ENCODE measurements around the gene PCK1. TPM values are rescaled to one million over a fixed set of nuclear protein-coding genes. Genes with fewer than 3 reads are reported as not detected.

The PCK1 gene
- total RNA-seq, 1 donor from 2014 or later, result 27.0 TPM

DNA sequence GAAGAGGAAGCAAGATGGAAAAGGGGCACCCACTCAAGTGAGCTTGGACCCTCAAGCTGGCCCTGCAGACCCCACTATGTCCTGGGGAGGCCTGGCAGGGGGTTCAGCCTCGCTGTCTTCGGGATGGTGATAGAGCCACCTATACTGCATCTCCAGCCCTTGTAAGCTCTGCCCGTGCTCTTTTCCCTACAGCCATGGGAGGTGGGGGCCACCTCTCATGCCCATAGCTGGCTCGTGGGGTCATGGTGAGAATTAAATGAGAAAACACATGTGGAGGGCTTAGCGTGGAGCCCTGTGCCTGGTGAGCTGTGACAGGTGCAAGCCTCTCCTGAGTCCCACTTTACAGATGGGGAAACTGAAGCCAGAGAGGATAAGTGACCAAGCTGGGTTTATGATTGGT lies 27.7 kb downstream of the PCK1 start:
- DNase-seq (ENCODE audit: low spot score), result no peak

DNA sequence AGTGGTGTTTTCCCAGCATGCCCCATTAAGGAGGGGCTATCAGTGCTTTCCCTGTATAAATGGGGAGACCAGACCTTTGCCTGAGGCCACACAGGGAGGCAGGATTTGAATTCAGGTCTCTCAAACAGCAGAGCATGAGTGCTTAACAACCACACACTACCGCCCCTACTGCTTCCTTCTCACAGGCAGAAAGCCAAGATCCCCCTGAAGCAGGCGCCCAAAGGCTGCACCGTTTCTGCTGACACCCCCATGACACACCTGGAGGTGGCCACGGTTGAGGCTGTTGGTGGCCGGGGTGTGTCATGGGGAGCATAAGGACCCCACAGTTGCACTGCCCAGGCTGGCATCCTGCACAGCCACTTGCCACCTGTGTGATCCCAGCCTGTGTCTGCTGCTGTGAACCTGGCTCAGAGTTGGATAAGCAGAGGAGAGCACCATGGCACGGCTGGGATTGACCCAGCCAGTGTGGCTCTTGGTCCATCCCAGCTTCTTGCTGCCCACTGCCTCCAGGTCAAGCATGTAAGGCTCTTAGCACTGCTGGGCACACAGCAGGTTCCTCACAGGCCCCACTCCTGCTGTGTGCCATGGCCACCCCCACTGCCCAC lies 28.3 kb downstream of the PCK1 start:
- DNase-seq (ENCODE audit: low spot score), result no peak

DNA sequence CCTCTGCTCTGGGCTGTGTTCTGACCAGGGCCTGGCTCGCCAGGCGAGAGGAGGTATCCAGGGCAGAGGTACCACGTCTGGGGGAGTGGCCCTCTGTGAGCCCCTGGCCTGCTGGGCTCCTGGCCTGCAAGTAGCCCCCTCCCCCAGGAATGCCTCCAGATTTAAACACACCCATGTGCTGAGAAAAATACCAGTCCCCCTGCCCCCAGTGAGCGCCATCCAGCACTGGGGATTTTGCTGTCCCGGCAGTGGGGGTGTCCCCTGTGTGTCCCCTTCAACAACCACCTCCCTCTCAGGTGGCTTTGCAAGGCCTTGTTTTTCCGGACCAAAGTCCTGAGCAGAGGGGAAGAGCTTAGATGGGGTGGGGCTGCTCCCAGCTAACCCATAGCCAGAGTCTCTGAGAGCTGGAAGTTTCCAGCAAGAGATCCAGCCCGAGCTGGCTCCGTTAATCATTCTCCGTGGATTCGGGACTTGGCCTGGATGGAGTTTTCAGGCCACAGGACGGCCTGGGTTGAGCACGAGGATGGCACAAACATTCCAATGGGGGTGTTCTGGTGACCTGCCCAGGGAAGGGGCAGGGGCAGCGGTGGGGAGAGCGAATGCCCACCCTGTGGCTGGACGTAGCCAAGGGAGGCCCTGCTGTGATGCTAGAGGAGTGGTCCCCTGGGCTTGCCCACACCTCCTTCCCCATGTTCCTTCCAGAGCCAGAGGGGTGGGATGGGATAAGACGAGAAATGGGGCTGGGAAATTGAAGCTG lies 29.0 kb downstream of the PCK1 start:
- peak; percentile 85 for DNase-seq (ENCODE audit: low spot score)

DNA sequence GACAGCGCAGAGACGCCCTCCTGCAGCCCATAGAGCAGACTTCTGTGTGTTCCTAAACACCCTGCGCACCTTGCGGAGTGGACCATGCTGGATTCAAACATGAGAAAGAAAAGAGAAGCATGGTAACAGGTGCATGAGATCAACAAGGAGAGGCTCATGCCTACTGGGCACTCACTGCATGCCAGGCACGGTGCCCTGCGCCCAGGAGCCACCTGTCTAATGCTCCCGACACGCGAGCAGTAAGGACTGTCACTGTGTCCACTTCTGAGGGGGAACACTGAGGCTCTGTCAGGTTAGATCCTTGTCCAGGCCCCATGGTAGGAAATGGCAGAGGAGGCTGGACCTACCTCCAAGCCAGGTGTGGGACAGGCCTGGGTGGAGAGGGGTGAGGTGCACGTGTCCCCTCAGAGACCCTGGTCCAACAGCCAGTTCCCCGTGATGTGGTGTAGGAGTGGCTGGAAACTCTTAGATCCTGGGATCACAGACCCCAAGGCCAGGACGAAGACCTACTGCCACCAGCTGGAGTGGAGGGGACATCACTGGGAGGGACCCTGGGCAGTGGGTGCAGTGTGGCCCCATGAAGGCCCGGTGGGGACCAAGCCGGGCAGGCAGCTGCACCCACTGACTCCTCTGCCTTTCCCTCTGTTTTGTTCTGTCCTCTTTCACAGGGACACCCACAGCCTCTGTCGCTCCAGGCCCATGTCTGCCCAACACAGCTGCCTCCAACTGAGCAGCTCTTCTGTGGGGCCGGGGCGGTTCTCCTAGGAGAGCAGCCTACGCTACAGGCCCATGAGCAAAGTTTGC lies 29.8 kb downstream of the PCK1 start:
- no peak for DNase-seq (ENCODE audit: low spot score)

DNA sequence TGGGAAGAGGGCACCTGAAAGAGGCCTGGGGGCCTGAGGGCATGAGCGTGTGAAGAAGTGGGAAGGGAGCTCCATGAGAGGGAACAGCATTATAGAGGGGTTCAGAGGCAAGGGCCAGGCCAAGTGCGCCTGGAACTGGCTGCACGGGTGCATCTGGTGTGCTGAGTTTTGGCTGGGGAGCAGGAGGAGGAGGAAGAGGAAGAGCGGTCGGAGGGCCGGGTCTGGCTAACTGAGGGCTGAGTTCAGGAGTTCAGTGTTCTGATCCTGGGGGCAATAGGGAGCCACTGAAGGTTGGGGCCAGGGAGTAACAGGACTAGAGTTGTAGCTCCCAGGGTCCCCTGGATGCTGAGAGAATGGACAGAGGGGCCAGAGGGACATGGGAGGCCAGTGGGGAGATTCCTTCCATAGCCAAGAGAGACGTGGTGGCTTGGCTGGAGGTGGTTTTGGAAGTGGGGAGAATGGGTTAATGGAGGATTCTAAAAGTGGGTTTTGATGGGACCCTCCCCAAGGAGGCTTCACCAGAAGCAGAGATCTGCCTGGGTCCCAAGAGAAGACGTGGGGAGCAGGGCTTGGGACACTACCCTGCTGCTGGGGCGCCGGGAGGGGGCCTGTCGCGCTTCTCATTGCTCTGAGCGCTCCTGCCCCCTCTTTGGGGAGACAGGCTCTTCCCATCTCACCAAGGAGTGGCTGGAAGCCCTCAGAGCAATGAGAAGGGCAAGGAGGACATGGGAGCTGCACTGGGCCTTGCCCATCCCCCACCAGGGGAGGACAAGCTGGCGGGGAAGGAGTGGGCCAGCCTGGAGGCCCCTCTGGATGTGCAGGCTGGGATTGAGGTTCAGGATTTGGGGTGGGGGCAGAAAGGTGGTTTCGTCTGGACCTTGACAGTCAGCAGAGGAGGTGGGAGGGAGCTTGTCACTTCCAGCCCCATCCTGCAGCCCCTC lies 30.6 kb downstream of the PCK1 start:
- DNase-seq (ENCODE audit: low spot score), result no peak

DNA sequence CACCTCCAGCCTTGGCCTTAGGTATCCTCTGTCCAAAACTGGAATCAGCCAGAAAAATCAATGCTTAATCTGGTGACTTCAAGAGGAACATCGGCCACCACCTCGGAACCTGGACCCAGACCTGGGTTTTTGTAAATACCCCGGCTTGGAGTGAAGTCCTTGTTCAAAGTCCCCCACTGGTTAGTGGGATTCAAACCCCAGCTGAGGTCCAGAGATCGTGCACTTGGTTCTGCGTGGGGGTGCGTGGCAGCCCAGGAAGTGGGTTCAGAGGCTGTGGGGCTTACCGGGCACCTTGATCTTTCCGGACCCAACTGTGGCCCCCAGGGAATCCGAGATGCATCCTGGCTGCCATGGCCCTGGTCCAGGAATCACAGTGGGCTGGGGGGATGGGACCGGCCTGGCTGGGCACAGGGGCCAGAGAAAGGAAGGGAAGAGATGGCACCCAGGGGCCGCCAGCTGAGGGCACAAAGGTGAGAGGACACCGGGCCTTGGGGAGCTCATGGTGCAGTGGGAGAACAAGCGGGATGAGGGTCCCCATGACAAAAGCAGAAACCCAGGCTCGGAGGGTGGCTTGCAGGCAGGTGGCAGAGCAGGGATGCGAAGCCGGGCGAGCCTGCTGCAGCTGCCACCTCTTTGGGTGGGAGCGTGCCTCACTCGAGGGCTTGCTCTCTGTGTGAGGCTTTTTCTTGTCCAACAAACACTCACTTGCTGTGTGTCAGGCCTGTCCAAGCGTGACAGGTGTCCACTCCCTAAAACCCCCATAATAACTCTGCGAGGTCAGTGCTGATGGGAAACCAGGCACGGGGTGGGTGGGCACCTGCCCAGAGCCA lies 31.6 kb downstream of the PCK1 start:
- no peak for DNase-seq (ENCODE audit: low spot score)

GRCh38 chr20:57593134-57593886 lies 32.4 kb downstream of the PCK1 start:
- DNase-seq (ENCODE audit: low spot score), result no peak

GRCh38 chr20:57594092-57594951 lies 33.4 kb downstream of the PCK1 start:
- no peak for DNase-seq (ENCODE audit: low spot score)

DNA sequence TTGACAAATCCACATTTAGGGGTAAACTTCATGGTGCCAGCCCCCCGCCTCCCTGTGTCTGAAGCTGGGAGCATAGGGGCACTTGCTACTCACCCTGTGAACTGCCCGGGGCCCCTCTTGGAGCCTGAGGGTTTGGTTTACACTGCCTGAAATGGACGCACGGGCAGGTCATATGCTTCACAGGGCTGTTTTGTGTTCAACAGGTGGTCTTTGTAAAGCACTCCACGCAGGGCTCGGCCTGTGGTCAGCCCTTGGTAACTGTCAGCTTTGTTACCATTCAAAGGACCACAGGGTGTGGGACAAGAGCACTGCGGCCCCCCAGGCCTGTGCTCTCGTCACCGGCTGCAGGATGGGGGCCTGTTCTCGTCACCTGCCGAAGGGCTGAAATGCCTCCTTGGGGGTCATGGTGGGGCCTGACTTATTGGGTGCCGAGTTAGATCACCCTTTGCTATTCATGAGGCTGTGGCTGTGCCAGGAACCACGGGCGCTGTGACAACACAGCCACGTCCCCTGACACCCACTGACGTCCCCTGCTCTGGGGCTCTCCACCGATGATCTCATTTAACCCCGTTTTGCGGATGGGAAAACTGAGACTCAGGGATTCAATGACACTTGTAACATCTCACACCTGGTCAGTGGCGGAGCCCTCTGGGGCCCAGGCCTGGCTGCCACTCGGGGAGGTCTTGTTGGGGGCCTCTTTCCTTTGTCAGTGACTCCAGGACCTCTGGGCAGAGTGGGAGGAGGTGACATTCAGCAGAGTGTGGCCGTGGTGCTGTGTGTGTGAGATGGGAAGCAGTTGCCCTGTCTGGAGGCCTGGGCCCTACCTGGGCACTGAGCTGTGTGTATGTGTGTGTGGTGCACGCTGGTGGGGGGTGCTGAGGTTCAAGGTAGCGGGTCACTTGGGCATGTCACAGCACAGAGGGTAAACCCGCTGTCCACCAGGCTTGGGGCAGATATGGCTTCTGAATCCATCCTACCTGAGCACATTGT lies 34.4 kb downstream of the PCK1 start:
- no peak for DNase-seq (ENCODE audit: low spot score)

DNA sequence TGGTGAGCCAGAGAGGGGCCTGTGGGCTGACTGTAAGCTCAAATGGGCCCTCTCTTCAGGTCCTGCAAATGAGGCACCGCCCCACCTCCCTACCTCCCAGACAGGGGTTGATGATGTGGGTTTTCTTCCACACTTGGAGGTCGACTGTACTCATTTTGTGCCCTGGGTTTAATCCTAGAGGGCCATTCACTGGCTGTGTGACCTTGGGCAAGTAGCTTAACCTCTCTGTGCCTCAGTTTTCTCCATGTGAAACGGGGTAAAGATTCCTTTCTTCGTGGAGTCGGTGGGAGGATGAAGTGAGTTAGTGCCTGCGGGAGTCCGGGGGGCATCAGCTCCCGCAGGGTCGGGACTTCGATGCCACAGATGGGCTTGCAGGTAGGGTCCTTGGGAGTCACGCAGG lies 35.4 kb downstream of the PCK1 start:
- DNase-seq (ENCODE audit: low spot score), result no peak

DNA sequence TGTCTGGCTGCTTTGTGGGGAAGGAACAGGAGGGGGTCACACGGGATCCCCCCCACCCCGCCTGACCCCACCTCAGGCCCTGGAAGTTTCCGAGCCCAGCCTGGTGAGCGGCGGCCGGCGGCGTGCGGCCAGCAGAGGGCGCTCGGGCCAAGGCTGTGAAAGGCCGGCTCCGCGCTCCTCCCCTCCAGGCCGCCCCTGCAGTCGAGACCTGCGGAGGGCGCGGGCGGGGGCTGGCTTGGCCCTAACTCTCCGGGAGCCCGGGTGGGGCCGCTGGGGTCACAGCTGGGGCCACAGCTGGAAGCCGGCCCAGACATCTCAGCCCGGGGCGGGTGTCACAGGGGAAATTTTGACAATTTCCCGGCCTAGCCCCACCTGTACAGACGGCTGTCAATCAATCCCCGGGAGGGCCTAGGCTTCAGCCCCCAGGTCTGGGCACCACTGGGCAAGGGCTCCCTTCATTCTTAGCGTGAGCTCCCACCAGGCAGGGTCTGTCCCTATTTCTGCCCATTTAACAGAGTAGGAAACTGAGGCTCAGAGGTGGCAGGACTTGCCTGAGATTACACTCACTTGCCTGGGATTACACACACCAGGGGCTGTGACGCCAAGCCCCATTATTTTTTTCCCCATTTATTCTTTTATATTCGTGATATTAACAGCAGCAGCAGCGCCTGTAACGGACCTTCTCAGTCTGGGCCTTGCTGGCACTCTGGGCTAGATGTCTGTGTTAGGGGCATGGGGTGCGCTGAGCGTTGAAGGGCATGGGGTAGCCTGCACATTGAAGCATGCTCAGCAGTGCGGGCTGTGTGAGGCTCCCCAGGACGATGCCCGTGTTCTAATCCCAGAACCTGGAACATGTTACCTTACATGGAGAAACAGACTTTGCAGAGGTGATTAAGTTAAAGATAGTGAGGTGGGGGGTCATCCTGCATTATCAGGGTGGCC lies 36.4 kb downstream of the PCK1 start:
- DNase-seq (ENCODE audit: low spot score), result peak; percentile 65

- DNase-seq (ENCODE audit: low spot score), result no peak
Measured at GRCh38 chr20:57598060-57598459, 37.1 kb downstream of the PCK1 start.

GRCh38 chr20:57598491-57598890 lies 37.6 kb downstream of the PCK1 start:
- DNase-seq (ENCODE audit: low spot score), result no peak

DNA sequence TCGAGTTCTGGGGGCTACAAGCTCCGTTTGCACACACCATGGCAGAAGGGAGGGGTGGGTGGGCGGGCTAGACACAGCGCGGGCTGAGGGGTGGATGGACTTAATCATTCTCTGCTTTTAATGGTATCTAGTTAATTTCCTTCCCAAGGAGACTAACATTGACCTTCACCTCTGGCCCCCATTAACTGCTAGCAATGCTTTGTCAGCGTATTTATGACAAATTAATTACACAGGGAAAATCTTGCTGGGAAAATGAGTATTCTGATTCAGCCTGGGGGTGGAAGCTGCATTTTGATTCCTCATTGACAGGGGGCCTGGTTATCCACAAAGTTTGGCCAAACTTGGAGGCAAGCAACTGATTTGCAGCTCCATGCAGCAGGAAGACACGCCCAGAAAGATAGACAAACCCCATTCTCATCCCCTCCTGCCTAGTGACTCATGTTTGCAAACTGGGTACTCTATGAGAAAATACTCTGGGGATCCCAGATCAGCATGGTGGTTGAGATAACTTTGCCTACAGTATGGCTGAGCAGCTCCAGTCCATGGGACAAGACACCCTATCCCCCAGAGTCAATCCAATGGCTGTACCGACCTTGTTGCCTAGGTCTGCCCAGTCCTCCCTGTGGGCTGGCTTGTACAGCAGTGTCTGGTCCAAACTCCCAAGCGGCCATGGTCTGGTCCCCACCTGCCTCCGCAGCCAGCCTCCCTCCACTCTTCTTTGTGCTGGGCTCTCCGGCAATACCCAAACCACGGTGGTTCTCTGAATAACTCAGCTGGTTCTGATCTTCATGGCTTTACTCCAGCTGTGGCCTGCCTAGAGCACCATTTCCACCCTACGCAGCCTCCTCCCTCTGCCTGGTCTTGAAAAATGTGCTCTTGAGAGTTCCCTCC lies 39.7 kb downstream of the PCK1 start:
- no peak for DNase-seq (ENCODE audit: low spot score)

GRCh38 chr20:57601211-57601570 lies 40.3 kb downstream of the PCK1 start:
- DNase-seq (ENCODE audit: low spot score), result no peak

DNA sequence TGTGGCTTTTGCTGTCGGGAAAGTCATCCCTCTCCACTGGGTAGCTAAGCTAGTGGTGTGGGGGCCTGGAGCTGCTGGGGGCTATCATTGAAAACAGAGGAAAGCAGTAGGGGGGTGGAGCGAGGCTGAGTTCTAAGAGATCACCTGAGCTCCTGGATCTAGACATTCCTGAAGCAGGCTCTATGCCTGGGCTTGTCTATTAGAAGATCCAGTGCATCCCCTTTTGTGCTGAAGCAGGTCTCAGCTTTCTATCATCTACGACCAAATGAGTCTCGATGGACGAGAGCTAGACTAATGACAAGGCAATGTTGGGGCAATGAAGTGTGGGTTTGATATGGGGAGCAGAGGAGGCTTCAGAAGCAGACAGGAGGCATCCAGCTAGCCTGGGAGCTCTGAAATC lies 40.8 kb downstream of the PCK1 start:
- DNase-seq (ENCODE audit: low spot score), result no peak
